Tracheal epithelial cell (primary cell): Measurements from ENCODE around the gene ST6GALNAC6. TPM values are rescaled to one million over a fixed set of nuclear protein-coding genes. Genes with fewer than 3 reads are reported as not detected.

Experiments used
- total RNA-seq: library from RNA; depleted of rRNA; stranded (reverse); fragments of >200 nt; gene quantifications from 2 replicates; pipeline ENCODE4 v1.2.1, GENCODE V29; 2014

The ST6GALNAC6 gene, protein sequence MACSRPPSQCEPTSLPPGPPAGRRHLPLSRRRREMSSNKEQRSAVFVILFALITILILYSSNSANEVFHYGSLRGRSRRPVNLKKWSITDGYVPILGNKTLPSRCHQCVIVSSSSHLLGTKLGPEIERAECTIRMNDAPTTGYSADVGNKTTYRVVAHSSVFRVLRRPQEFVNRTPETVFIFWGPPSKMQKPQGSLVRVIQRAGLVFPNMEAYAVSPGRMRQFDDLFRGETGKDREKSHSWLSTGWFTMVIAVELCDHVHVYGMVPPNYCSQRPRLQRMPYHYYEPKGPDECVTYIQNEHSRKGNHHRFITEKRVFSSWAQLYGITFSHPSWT
- 23.0 and 26.3 TPM in 2 replicates for total RNA-seq

GRCh38 chr9:127899128-127899943, at the start of gene ST6GALNAC6:
Gene ST6GALNAC6, minus strand, starts transcription at chr9:127899603. Its CDS starts 1,622 bp downstream, at chr9:127897981.

DNA sequence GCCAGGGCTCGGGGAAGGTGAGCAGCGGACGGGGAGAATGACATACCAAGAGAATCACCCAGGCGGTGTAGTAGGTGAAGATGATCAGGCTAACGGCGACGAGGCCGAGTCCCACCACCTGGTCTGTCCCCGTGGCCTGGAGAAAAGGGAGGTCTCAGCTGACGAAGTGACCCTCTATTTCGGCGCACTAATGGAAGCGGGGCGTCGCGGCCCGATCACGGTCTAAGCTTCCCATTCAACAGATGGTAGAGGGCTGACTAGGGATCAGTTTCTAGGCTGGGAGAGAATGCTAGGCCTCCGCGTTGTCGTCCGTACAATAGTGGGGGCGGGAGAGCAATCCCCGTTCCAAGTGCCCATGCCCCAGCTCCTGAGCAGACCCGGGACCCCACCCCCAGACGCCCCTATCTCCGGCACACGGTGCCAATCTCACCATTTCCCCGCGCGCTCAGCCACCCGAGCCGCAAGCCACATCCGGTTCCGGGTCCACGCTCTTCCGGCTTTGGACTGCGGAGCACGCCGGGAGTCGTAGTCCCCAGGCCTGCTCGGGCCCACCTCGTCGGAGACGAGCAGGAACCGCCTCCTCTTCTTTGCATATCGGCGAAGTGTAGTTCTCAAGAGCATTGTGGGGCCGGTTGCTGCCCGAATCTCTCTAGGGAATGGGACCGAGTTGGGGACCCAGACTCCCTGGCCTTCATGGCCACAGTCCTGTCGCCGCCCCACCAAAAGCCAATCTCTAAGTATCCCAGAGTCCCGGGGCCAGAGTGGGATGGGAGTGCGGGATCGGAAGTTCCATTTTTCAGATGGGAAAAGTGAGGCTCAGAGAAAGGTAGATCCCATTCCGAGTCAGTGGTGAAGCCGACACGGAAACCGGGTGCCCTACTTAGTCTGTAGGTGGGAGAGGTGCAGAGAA, 38.2 kb upstream of the ST6GALNAC6 start, which contains the start of gene DPM2:
Gene DPM2, minus strand, starts transcription at position 467 of the 910 bp plus-strand sequence. Its CDS starts 34 bp downstream, at position 433.

GRCh38 chr9:127930231-127931091, 31.1 kb upstream of the ST6GALNAC6 start, which contains the start of gene PIP5KL1:
Gene PIP5KL1, minus strand, starts transcription at chr9:127930777. Its CDS starts 25 bp downstream, at chr9:127930752.

GRCh38 chr9:127916720-127917581, 17.5 kb upstream of the ST6GALNAC6 start, which contains the start of gene ST6GALNAC4:
Gene ST6GALNAC4, minus strand, starts transcription at chr9:127917041. Its CDS starts 622 bp downstream, at chr9:127916419.

DNA sequence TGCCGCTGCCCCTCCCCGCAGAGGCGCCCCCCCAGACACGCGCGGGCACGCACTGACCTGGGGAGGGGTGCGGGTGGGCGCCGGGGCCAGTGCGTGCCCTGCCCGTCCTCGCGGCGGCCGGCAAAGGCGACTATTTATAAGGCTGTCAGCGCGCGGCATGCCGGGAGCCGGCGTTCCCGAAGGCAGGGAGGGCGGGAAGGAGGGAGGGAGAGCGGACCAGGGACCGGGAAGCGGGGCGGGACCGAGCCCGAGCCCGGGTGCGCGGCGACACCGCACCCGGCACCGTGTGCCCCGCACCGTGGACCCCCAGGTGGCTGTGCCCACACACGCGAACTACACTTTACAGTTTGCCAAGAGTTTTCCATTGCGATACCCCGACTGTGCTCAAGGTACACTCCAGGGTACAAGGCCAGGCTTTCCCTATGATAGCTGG, 21.8 kb downstream of the ST6GALNAC6 start, which contains the start of gene AK1:
Gene AK1, minus strand, starts transcription at position 110 of the 433 bp plus-strand sequence. CDS start 3,058 bp downstream, outside the sequence.

GRCh38 chr9:127854184-127854806, 45.1 kb downstream of the ST6GALNAC6 start, which contains the start of gene ENG:
Gene ENG, minus strand, starts transcription at chr9:127854658. Its CDS starts 303 bp downstream, at chr9:127854355.

Other genes starting within 250 kb of the ST6GALNAC6 start
- gene CFAP157, start 192.6 kb downstream of the ST6GALNAC6 start, total RNA-seq, result not detected in 2 replicates
- gene PTRH1, start 183.9 kb downstream of the ST6GALNAC6 start, total RNA-seq, result 19.2 and 34.0 TPM in 2 replicates
- gene TTC16, start 183.5 kb downstream of the ST6GALNAC6 start, total RNA-seq, result not detected in 2 replicates
- 4.8 and 5.5 TPM in 2 replicates for gene TOR2A, start 164.3 kb downstream of the ST6GALNAC6 start, total RNA-seq
- under 0.01 TPM in 2 replicates for gene SH2D3C, start 120.9 kb downstream of the ST6GALNAC6 start, total RNA-seq
- 40.1 and 42.2 TPM in 2 replicates for gene CDK9, start 113.6 kb downstream of the ST6GALNAC6 start, total RNA-seq
- gene FPGS, start 96.7 kb downstream of the ST6GALNAC6 start, total RNA-seq, result 86.3 and 124 TPM in 2 replicates
- gene ENG, start 44.9 kb downstream of the ST6GALNAC6 start, total RNA-seq, result 0.48 and 0.85 TPM in 2 replicates
- gene AK1, start 21.9 kb downstream of the ST6GALNAC6 start, total RNA-seq, result 23.6 and 37.9 TPM in 2 replicates
- gene ST6GALNAC4, start 17.4 kb upstream of the ST6GALNAC6 start, total RNA-seq, result 32.0 and 37.7 TPM in 2 replicates
- 3.8 and 6.0 TPM in 2 replicates for gene PIP5KL1, start 31.2 kb upstream of the ST6GALNAC6 start, total RNA-seq
- 12.0 and 13.6 TPM in 2 replicates for gene DPM2, start 38.3 kb upstream of the ST6GALNAC6 start, total RNA-seq
- 7.7 and 8.5 TPM in 2 replicates for gene EEIG1, start 81.4 kb upstream of the ST6GALNAC6 start, total RNA-seq
- 9.2 and 10.1 TPM in 2 replicates for gene NAIF1, start 167.7 kb upstream of the ST6GALNAC6 start, total RNA-seq
- 9.4 and 22.2 TPM in 2 replicates for gene SLC25A25, start 168.6 kb upstream of the ST6GALNAC6 start, total RNA-seq
- 65.2 and 112 TPM in 2 replicates for gene PTGES2, start 228.1 kb upstream of the ST6GALNAC6 start, total RNA-seq
- 20.5 and 154 TPM in 2 replicates for gene LCN2, start 249.8 kb upstream of the ST6GALNAC6 start, total RNA-seq